KMS-11 (cell line): Measurements from ENCODE around the gene AK5.

Experiments
- H2AFZ ChIP-seq: fragments of 200-600 bp; sonication (generic); 2 replicates; pipeline ENCODE4 v1.6.1; 2016; ENCODE audit warnings: antibody characterized with exemption, mixed run types, low read depth
- H3K27ac ChIP-seq: fragments of 200-600 bp; sonication (generic); 2 replicates; pipeline ENCODE4 v1.6.1; 2016; ENCODE audit warnings: mild to moderate bottlenecking, mixed run types
- H3K27me3 ChIP-seq: fragments of 200-600 bp; sonication (generic); 2 replicates; pipeline ENCODE4 v1.6.1; 2017; ENCODE audit warnings: mild to moderate bottlenecking, low read depth, mixed run types, moderate library complexity; ENCODE audit not compliant: insufficient read depth
- H3K36me3 ChIP-seq: fragments of 200-600 bp; sonication (generic); 2 replicates; pipeline ENCODE4 v1.6.1; 2017; ENCODE audit warnings: mild to moderate bottlenecking, mixed run types; ENCODE audit not compliant: insufficient read depth
- H3K4me1 ChIP-seq: fragments of 200-600 bp; sonication (generic); 2 replicates; pipeline ENCODE4 v1.6.1; 2016; ENCODE audit warnings: mild to moderate bottlenecking, low read depth, mixed run types; ENCODE audit not compliant: poor library complexity, severe bottlenecking
- H3K4me2 ChIP-seq: fragments of 200-600 bp; sonication (generic); 2 replicates; pipeline ENCODE4 v1.7.0; 2016; ENCODE audit warnings: mild to moderate bottlenecking, mixed run types
- H3K4me3 ChIP-seq: fragments of 200-600 bp; sonication (generic); IDR thresholded peaks from 2 replicates; pipeline ENCODE4 v1.6.1; 2017; ENCODE audit warnings: low read depth, low read length, mixed read lengths; ENCODE audit not compliant: insufficient read depth
- H3K79me2 ChIP-seq: fragments of 200-600 bp; sonication (generic); 2 replicates; pipeline ENCODE4 v1.6.1; 2016; ENCODE audit warnings: low read depth, mixed run types; ENCODE audit not compliant: insufficient read depth
- H3K9ac ChIP-seq: fragments of 200-600 bp; sonication (generic); 2 replicates; pipeline ENCODE4 v1.6.1; 2016; ENCODE audit warnings: mild to moderate bottlenecking, mixed run types
- H4K20me1 ChIP-seq: fragments of 200-600 bp; sonication (generic); 2 replicates; pipeline ENCODE4 v1.6.1; 2016; ENCODE audit warnings: mild to moderate bottlenecking, mixed run types; ENCODE audit not compliant: insufficient read depth
- CTCF ChIP-seq: fragments of 200-600 bp; sonication (generic); conservative IDR thresholded peaks from 2 replicates; pipeline ENCODE4 v1.6.1; 2017; ENCODE audit warnings: low read depth, mild to moderate bottlenecking, antibody characterized with exemption, low read length, moderate library complexity, mixed read lengths

The AK5 gene

DNA sequence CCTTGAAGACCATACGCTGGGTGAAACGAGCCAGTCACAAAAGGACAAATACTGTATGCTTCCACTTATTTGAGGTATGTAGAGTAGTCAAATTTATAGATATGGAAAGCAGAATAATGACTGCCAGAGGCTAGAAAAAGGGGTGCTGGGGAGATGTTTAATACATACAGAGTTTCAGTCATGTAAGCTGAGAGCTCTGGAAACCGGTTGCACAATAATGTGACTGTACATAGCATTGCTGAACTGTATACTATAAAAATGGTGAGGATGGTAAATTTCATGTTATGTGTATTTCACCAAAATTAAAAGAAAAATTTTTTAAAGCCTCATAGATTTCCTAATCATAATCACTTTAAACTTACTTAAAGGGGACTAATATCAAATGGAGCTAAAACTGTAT is 289.8 kb downstream of the AK5 start:
- Histone ChIP-seq H3K4me1 (no peaks in the 10 kb centered on the region), H3K27ac (no peak overlapping the region), H3K4me3 (no peak overlapping the region), H3K79me2 (no peaks in the 10 kb centered on the region), H3K9ac (no peak overlapping the region), H3K27me3 (no peaks in the 10 kb centered on the region), H3K4me2 (no peak overlapping the region), H4K20me1 (no peaks in the 10 kb centered on the region), H3K36me3 (no peaks in the 10 kb centered on the region), H2AFZ (no peak overlapping the region)
- no peak for TF ChIP-seq CTCF

DNA sequence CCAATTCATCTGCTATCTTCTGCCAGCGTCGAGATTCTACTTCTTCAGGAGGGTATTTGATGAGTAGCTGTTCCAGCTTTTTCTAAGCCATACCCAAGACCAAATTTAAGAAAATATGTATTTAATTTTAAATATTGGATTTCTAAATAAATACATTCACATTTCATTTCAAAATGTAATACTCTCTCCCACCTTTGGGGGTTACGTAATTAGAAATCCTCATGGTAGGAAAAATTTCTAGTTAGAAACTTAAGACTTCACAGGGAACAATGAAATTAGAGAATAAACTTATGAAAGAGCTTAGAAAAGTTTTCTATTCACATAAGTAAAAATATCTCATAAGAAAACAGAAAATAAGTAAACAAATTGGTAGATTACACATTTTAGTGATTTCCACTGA is 297.7 kb downstream of the AK5 start:
- Histone ChIP-seq H3K4me1 (no peaks in the 10 kb centered on the region), H4K20me1 (no peaks in the 10 kb centered on the region), H3K79me2 (no peaks in the 10 kb centered on the region), H3K4me3 (no peak overlapping the region), H3K27ac (no peak overlapping the region), H3K4me2 (no peak overlapping the region), H3K9ac (no peak overlapping the region), H2AFZ (no peak overlapping the region), H3K27me3 (no peaks in the 10 kb centered on the region), H3K36me3 (no peaks in the 10 kb centered on the region)
- TF ChIP-seq CTCF: no peak; the same call in 1 of the 2 replicates

GRCh38 chr1:77582905-77583304 is 301.1 kb downstream of the AK5 start:
- H3K27ac ChIP-seq: no peak overlapping the region
- no peaks in the 10 kb centered on the region for H3K4me1 ChIP-seq
- no peak overlapping the region for H3K4me2 ChIP-seq
- no peak overlapping the region for H2AFZ ChIP-seq
- H3K79me2 ChIP-seq: no peaks in the 10 kb centered on the region
- TF ChIP-seq CTCF: no peak
- no peak overlapping the region for H3K4me3 ChIP-seq
- H4K20me1 ChIP-seq: no peaks in the 10 kb centered on the region
- H3K27me3 ChIP-seq: no peaks in the 10 kb centered on the region
- no peaks in the 10 kb centered on the region for H3K36me3 ChIP-seq
- H3K9ac ChIP-seq: no peak overlapping the region

DNA sequence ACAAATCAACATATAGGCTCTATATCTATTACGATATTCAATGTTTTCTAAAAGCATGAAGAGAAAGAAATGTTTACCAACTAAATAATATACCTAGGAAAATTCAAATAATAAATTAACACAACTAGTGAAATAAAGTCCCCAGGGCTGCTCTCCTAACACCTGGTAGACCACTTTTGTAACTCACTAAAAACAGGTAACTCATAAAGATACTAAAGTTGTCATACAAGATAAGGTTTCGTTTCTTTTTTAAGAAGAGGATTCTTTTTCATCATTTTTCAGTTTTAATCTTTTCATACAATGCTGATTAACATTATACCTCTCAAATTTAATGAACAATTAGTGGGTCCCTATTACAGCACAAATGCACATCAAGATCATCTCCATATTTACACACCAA is 301.7 kb downstream of the AK5 start:
- no peak overlapping the region for H3K9ac ChIP-seq
- no peak overlapping the region for H3K4me2 ChIP-seq
- no peaks in the 10 kb centered on the region for H3K36me3 ChIP-seq
- H4K20me1 ChIP-seq: no peaks in the 10 kb centered on the region
- no peak for TF ChIP-seq CTCF
- no peaks in the 10 kb centered on the region for H3K27me3 ChIP-seq
- H3K79me2 ChIP-seq: no peaks in the 10 kb centered on the region
- H2AFZ ChIP-seq: no peak overlapping the region
- no peaks in the 10 kb centered on the region for H3K4me1 ChIP-seq
- no peak overlapping the region for H3K4me3 ChIP-seq
- no peak overlapping the region for H3K27ac ChIP-seq

DNA sequence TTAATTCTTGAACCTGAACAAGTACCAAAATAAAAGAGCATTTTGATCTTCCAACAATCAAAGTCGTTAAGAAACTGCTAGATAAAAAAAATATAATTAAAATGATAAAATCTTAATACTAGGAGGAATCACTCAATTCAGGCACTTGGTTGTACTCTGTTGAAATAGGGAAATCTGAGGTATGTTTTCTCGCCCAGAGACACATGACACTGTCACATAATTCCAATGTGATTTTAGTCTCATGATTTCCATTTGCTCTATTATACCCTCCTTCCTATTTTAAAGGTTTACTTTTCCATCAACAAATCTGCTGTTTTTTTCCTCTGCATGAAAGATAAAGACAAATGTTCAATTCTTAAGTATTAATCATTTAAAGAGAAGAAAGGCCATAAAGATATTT is 303.1 kb downstream of the AK5 start:
- no peaks in the 10 kb centered on the region for H4K20me1 ChIP-seq
- no peak overlapping the region for H3K9ac ChIP-seq
- no peak overlapping the region for H3K27ac ChIP-seq
- H3K4me2 ChIP-seq: no peak overlapping the region
- H3K4me3 ChIP-seq: no peak overlapping the region
- H3K36me3 ChIP-seq: no peaks in the 10 kb centered on the region
- H2AFZ ChIP-seq: no peak overlapping the region
- no peaks in the 10 kb centered on the region for H3K27me3 ChIP-seq
- H3K4me1 ChIP-seq: no peaks in the 10 kb centered on the region
- no peaks in the 10 kb centered on the region for H3K79me2 ChIP-seq
- TF ChIP-seq CTCF: no peak
